Effector memory CD4-positive, alpha-beta T cell (primary cell): Measurements from ENCODE around the gene UCK1.
A peak's percentile ranks its signal among the peaks of the same experiment; 100 is the strongest.

ENCODE experiments used
- DNase-seq, 3 donors: peaks; one replicate each; pipeline ENCODE4 v3.0.0-alpha.2; 2020
- H3K27ac ChIP-seq: 2 replicates; pipeline ENCODE4 v1.7.0; 2013; ENCODE audit warnings: mild to moderate bottlenecking, low read length, moderate library complexity; ENCODE audit not compliant: insufficient read depth, poor library complexity, severe bottlenecking
- H3K27me3 ChIP-seq: replicated peaks from 2 replicates; pipeline ENCODE4 v1.7.0; 2013; ENCODE audit warnings: mild to moderate bottlenecking, low read length; ENCODE audit not compliant: insufficient read depth, control insufficient read depth, poor library complexity, severe bottlenecking
- H3K36me3 ChIP-seq: 2 replicates; pipeline ENCODE4 v1.7.0; 2013; ENCODE audit warnings: mild to moderate bottlenecking, low read length, moderate library complexity; ENCODE audit not compliant: control insufficient read depth, insufficient read depth
- H3K4me1 ChIP-seq: 2 replicates; pipeline ENCODE4 v1.7.0; 2013; ENCODE audit warnings: low read length, mild to moderate bottlenecking; ENCODE audit not compliant: control insufficient read depth, insufficient read depth, poor library complexity, severe bottlenecking
- H3K4me3 ChIP-seq: 2 replicates; pipeline ENCODE4 v1.7.0; 2013; ENCODE audit warnings: low read length, low read depth, mild to moderate bottlenecking; ENCODE audit not compliant: insufficient read depth, poor library complexity, severe bottlenecking
- H3K9me3 ChIP-seq: 2 replicates; pipeline ENCODE4 v1.7.0; 2013; ENCODE audit warnings: mild to moderate bottlenecking, low read length, moderate library complexity; ENCODE audit not compliant: control insufficient read depth

UCK1 gene

DNA sequence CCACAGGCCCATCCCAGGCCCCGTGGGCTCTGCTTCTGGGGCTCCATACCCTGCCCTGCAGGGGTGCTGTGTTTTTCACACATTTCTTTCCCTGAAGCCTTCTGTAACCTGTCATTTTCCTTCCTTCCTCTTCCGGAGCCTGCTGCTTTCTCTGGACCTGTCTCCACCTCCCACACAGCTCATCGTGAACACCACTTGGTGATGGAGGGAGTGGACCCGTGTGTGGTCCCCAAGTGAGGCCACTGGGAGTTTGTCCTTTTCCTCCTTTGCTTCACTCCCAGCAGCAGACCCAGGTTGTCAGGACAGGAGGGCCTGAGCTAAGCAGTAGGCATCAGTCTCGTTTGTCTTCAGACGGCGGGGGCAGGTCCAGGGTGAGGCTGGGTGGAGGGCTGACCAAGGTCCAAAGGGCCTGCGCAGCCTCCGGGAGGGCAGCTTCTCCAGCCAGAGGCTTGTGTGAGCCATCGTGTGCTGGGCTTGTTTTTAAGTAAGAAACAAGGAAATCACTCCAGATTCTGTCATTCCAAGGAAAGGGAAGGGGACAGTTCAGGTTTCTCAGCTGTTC is 34.1 kb downstream of the UCK1 start:
- Histone ChIP-seq H3K4me1 (peaks cover 28% of the 10 kb centered on the region), H3K27ac (no peak overlapping the region), H3K9me3 (no peaks in the 10 kb centered on the region), H3K4me3 (no peak overlapping the region), H3K27me3 (no peaks in the 10 kb centered on the region), H3K36me3 (peaks cover 60% of the 10 kb centered on the region)
- no peak for DNase-seq

DNA sequence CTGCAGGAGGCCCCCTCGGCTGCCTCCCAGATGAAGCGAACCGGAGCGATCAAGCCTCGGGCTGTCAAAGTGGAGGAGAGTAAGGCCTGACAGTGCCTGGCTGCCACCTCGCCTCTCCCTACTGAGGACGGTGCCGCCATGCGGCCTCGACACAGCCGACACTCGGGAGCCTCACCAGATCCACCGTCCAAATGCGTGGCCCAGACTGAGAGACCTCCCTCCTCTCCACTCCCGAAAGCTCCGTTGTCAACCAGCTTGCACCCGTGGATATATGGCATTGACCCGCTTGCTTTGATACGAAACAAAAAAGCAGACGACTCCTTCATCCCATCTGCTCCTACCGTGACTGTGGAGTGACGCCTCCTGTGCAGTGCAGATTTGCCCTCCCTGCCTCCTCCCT is 35.3 kb downstream of the UCK1 start:
- H3K4me1 ChIP-seq = peaks cover 17% of the 10 kb centered on the region
- no peak for DNase-seq
- H3K9me3 ChIP-seq = no peaks in the 10 kb centered on the region
- H3K4me3 ChIP-seq = no peak overlapping the region
- H3K27ac ChIP-seq = no peak overlapping the region
- peaks cover 71% of the 10 kb centered on the region for H3K36me3 ChIP-seq
- no peaks in the 10 kb centered on the region for H3K27me3 ChIP-seq

DNA sequence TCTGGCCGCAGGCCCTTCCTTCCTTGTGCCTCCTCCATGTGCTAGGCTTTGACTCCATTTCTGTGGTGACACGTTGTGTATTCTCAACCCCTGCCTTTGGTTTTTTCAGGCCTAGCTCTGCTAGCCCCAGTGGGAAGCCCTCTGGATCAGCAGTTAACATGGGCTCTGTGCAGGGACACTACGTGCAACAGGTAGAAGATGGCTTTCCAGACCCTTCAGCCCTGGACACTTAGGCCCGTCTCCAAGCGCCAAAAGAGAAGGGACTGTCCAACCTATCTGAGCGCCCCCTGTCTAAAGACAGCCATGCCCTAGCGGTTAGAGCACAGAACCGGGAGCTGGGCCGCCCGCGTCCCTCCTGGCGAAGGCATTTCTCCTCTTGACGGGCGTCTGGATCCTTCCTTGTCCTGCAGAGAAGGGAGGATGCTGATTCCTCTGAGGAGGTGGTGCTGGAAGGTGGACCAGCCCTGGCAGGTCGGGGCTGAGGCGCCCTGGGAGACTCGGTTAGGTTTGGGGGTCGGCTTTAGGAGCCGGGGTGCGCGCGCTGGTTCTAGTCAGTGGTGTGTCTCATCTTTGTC is 36.7 kb downstream of the UCK1 start:
- Histone ChIP-seq H3K4me1 (peaks cover 6% of the 10 kb centered on the region), H3K36me3 (peaks cover 85% of the 10 kb centered on the region), H3K27me3 (no peaks in the 10 kb centered on the region), H3K27ac (no peak overlapping the region), H3K9me3 (no peaks in the 10 kb centered on the region), H3K4me3 (no peak overlapping the region)
- DNase-seq = no peak

DNA sequence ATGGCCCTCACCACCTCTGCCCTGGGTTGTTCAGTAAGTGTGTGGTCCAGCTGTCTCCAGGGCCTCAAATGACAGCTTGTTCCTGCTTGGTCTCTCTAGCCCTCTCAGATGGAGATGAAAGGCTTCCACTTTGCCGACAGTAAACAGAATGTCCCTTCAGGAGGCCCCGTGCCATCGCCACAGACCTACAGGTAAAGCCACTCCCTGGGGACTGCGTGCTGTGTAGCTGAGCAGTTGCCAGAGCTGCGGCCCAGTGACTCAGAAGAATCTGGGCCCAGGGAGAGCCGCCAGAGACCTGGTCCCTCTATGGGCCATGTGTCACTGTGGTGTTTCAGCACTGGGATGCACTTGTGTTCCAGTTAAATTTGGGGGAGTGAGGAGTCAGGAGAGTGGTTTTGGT is 39.0 kb downstream of the UCK1 start:
- no peak overlapping the region for H3K27ac ChIP-seq
- H3K4me3 ChIP-seq = no peak overlapping the region
- H3K27me3 ChIP-seq = no peaks in the 10 kb centered on the region
- no peaks in the 10 kb centered on the region for H3K4me1 ChIP-seq
- peaks cover 100% of the 10 kb centered on the region for H3K36me3 ChIP-seq
- no peak for DNase-seq
- no peaks in the 10 kb centered on the region for H3K9me3 ChIP-seq

DNA sequence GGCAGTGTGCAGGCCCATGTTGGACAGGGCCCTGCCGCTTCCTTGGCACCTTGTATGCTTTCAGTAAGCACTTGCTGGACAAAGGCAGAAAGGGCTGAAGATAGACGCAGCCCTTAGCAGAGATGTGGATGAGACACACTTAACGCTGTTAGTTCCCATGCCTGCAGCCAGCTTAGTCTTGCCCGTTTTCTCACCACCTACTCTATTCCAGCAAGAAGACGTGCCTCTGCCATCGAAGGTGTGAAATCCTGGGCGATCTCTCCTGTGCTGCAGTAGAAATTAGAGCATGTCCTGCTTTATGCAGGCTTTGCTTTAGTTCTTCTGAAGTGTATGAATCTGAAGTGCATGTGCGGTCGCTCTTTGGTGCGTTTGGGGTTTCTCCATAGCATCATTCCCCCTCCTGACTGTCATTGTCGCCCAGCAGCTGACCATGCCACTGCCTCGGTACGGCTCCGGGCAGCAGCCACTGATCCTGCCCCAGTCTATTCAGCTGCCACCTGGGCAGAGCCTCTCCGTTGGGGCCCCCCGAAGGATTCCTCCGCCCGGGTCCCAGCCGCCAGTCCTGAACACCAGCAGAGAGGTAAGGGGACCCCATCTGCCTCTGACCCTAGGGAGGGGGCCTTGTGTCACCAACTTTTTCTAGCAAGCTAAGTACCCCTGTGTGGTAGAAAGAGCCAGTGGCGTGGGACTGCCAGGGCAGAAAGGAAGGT is 39.9 kb downstream of the UCK1 start:
- no peak for DNase-seq
- Histone ChIP-seq H3K27ac (no peak overlapping the region), H3K4me3 (no peak overlapping the region), H3K4me1 (no peaks in the 10 kb centered on the region), H3K27me3 (no peaks in the 10 kb centered on the region), H3K36me3 (peaks cover 100% of the 10 kb centered on the region), H3K9me3 (no peaks in the 10 kb centered on the region)

DNA sequence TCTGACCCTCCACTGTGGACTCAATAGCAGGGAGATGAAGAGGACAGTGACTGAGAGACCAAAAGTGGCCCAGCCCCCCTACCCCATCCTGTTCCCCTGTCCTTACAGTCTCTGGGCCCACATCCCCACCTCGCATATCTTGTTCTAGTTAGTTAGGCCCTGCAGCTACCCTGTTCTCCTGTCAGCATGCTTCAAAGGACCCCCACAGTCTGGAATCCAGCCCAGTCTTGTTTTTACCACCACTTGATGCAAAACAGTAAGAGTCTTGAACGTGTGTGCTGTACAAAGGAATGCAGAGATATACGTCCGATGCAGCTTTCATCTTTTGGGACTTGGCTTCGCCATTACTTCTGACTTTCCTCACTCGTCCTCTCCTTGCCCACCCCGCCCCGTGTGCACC is 40.5 kb downstream of the UCK1 start:
- Histone ChIP-seq H3K27ac (no peak overlapping the region), H3K9me3 (no peaks in the 10 kb centered on the region), H3K4me1 (no peaks in the 10 kb centered on the region), H3K27me3 (no peaks in the 10 kb centered on the region), H3K36me3 (peaks cover 100% of the 10 kb centered on the region), H3K4me3 (no peak overlapping the region)
- no peak for DNase-seq

DNA sequence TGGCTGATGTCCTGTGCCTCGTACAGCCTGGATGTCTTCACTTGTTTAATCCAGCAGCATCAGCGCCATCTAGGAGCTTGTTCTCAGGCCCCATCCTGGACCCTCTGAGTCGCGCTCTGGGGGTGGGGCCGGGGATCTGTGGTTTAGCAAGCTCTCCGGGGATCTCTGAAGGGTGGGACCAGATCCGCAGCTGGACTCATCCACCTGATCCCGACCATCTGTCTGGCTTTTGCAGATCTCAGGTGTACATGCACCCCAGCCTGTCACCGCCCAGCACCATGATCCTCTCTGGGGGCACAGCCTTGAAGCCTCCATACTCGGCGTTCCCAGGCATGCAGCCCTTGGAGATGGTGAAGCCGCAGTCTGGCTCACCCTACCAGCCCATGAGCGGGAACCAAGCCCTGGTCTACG is 43.4 kb downstream of the UCK1 start:
- Histone ChIP-seq H3K27me3 (no peaks in the 10 kb centered on the region), H3K9me3 (no peaks in the 10 kb centered on the region), H3K36me3 (peaks cover 100% of the 10 kb centered on the region), H3K4me3 (no peak overlapping the region), H3K4me1 (no peaks in the 10 kb centered on the region), H3K27ac (no peak overlapping the region)
- no peak for DNase-seq

DNA sequence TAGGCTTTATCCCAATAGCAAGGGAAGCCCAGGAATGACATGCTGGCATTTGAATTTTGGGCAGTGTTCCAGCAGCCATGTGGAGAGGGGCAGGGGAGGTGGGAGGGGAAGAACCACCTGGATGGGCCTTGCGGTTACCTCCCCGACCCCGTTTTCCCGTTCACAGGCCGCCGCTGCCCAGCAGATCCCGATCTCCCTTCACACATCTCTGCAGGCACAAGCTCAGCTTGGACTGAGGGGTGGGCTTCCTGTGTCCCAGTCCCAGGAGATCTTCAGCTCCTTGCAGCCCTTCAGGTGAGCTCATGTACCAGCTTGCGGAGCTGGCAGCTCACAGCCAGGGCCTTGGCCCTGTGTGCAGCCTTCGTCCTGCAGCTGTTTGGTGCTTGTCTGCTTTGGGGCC is 44.1 kb downstream of the UCK1 start:
- Histone ChIP-seq H3K27ac (no peak overlapping the region), H3K4me3 (no peak overlapping the region), H3K27me3 (no peaks in the 10 kb centered on the region), H3K4me1 (no peaks in the 10 kb centered on the region), H3K9me3 (no peaks in the 10 kb centered on the region), H3K36me3 (peaks cover 100% of the 10 kb centered on the region)
- DNase-seq = no peak

DNA sequence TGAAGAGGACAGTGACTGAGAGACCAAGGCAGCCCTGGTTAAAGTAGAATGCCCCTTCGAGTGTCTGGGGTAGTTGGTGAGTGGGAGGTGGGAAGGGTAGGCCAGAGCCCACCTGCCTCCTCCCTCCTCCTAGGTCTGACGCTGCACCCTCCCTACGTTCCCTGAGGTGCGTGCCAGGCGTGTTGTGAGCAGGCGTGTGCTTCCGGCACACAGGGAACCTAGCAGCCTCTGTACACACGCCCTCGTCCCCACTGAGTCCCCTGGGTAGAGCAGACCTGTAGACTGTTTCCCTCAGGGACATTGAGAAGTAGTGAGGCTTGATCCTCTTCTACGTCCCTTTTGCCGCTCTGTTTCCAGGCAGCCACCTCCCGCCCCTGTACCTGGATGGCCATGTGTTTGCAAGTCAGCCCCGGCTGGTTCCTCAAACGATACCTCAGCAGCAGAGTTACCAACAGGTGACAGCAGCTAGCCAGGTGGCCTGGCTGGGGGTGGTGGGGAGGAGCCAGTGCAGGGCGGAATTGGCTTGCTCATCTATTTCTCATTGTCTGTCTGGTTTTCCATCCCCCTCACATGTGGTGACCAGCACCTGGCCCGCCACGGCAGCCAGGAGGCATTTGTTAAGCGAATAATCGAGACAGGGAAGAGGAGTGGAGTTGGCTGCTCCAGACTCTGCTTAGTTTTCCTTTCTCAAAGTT is 45.2 kb downstream of the UCK1 start:
- no peaks in the 10 kb centered on the region for H3K27me3 ChIP-seq
- H3K36me3 ChIP-seq = peaks cover 96% of the 10 kb centered on the region
- no peak for DNase-seq
- no peak overlapping the region for H3K27ac ChIP-seq
- no peak overlapping the region for H3K4me3 ChIP-seq
- no peaks in the 10 kb centered on the region for H3K4me1 ChIP-seq
- no peaks in the 10 kb centered on the region for H3K9me3 ChIP-seq

DNA sequence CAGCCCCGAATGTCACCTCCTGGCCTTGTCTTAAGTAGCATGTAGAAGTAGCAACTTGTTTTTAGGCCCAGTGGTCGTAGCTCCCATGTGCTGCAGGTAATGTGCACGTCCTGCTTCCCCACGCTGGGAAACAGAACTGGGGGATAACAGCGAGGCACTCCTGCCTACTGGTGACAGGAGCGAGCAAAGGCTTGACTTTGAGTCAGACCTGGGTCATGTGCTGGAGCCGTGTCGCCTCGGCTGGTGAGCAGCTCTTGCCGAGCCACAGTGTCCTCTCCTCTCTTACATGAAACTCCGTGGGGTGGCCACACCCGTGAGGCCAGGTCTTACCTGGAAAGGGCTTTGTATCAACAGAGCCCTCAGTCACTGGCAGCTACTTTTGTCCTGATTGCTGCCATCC is 45.9 kb downstream of the UCK1 start:
- no peak overlapping the region for H3K4me3 ChIP-seq
- H3K4me1 ChIP-seq = no peaks in the 10 kb centered on the region
- H3K27me3 ChIP-seq = no peaks in the 10 kb centered on the region
- H3K27ac ChIP-seq = peak overlapping the region; percentile 21
- H3K9me3 ChIP-seq = no peaks in the 10 kb centered on the region
- H3K36me3 ChIP-seq = peaks cover 96% of the 10 kb centered on the region
- no peak for DNase-seq
